ENCODE measurements around the gene ETFA. TPM values are rescaled to one million over a fixed set of nuclear protein-coding genes. Genes with fewer than 3 reads are reported as not detected.
"Not testable (repeated sequence)": the region's sequence is repeated elsewhere in the genome, so short reads cannot be mapped to it uniquely, and the experiment has no call there.

Gene ETFA
- total RNA-seq, 2 donors from 2014 or later, result 265 to 268 TPM

GRCh38 chr15:76330080-76330680 is 18.9 kb upstream of the ETFA start:
- ATAC-seq, result peak; percentile 83 to 86
- peak; percentile 60 for DNase-seq
- intact Hi-C loops (cut with DNase I), result loop anchor here in 1 of 2 donors (5.0 kb wide), 2 partner anchors 93 to 133 kb away; no protein-coding TSS in a partner anchor

DNA sequence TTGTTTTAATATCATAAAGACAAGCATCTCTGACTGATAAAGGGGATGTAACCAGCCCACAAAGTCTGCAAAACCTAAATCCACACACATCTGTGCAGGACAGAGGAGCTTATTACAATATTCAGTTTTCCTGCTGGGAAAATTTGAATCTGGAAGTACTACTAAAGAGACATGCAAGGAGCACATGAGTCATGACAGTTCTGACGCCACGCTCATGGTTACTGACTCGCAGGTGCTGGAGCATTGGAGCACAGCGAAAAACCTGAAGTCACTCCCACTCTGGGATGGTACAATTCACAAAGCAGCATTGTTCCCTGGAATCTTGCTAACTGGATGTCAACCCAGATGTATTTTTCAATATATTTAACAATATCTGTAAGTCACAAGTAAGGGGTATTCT is 17.7 kb upstream of the ETFA start:
- intact Hi-C loops (cut with DNase I), result no loop called here
- DNase-seq (no peak), ATAC-seq (no peak)

DNA sequence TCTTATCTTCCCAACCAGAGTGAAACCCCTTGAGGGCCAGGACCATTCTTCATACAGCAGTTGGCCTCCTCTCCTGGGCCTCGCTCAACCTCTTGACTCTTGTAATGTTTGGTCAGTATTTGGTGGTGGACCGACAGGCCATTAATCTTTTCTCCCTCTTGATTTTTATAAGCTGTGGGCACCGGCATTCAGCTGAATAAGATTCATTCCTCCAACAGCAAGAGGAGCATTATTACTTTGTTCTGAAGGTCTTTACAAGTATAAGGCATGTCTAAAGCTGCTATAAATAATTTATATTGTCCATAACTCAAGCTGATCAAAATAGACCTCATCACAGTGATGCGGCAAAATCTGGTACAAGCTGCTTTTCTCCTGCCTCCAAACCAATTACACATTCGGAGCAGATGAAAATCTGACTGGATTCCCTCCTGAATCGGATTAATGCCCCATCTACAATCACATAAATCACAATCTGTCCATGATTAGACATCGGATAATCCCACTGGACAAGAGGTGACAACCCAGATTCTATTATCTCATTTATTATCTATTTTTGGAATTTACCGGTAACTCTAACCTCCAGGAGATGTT is 16.9 kb upstream of the ETFA start:
- intact Hi-C loops (cut with DNase I), result no loop called here
- ATAC-seq (no peak), DNase-seq (no peak)

GRCh38 chr15:76327191-76328105 is 16.2 kb upstream of the ETFA start:
- ATAC-seq (peak in 1 of 2 donors; percentile 77), DNase-seq (no peak)
- intact Hi-C loops (cut with DNase I), result no loop called here

DNA sequence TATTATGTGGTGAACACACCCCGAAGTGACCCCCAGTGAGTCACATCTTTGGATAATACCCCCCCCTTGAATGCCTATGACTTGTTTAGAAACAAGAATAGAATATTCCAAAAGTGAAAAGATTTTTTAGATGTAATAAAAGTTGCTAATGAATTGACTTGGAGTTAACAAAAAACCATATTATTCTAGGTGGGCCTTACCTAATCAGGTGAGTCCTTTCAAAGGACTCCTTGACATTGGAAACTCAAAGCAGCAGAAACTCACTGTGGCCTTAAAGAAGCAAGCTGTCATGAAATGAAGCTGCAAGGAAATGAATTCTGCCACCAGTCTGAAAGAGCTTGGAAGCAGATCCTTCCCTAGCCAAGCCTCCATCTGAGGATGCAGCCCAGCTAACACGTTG is 14.4 kb upstream of the ETFA start:
- ATAC-seq (no peak), DNase-seq (no peak)
- intact Hi-C loops (cut with DNase I), result no loop called here

DNA sequence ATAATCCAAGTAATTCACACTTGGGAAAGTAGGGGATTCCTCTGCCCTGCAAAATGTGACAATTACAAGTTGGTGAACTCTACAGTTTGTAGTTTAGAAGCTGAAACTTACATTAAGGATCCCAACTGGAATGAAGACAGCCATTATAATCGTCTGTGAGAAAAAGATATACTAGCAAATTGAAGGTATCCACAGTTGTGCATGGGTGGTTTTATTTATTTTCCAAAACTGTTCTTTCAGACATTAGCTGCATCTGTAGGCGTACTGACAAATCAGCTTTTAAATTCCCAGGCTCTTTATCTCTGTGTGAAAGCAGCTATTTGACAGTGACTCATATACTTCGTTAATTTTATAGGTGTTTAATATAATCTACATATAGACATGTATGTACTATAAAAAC is 12.8 kb upstream of the ETFA start:
- no peak for DNase-seq
- intact Hi-C loops (cut with DNase I), result no loop called here
- no peak for ATAC-seq

DNA sequence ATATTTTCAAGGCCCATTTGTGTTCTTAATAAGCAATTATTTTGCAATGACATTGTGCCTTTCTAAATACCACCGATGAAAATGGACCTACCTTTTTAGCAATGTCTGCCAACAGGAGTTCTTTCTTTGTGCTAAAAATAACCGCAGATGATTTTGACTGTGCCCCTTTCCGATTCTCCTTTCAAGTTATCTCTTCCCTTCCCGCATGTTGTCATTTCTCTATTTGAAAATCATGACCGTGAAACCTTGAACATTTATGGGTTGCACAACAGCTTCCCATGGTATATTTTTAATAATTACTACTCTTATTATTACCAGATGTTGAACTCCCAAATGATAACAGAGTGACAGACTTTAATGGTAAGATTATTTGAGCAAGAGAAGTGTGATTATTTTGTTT is 10.3 kb upstream of the ETFA start:
- no peak for ATAC-seq
- no peak for DNase-seq
- intact Hi-C loops (cut with DNase I), result no loop called here

DNA sequence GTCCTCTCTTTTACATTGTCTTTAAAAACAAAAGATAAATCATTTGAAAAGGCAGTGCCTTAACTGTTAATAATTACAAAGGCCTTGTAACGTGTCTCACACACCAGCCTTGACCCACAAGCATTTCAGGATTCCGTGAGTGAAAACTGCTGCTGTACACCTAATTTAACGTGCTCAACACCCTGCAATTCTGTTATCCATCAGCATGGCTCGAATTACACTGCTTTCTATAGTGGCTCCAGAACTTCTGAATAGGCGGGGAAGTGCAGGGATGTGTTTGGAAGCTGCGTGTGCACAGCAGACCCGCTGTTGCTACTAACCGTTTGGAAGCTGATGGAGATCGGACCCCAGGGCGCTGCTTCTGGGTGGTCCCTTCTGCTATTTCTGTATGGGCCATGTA is 9.9 kb upstream of the ETFA start:
- ATAC-seq, result no peak
- intact Hi-C loops (cut with DNase I), result no loop called here
- DNase-seq, result no peak

GRCh38 chr15:76320012-76320411 is 8.7 kb upstream of the ETFA start:
- intact Hi-C loops (cut with DNase I), result no loop called here
- ATAC-seq (no peak), DNase-seq (no peak)

DNA sequence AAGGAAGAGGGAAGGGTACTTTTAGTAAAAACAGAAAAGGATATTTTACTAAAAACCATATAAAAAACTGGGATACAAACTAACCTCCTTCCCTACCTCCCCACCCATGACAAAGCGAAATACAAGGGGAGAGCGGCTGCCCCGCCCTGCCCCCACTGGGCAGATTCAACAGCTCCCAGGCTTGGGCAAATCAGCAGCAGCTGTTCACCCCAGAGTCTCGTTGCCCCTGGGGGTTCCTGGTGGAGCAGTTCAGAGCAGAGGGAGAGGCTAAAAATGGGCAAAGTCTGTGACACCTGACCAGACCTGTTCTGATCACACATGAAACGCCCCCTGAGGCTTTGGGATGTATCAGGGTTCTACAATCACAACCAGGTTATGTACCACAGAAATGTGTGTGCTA is 2.5 kb upstream of the ETFA start:
- intact Hi-C loops (cut with DNase I), result no loop called here
- DNase-seq, result no peak
- ATAC-seq, result no peak

GRCh38 chr15:76313175-76313567 is 1.9 kb upstream of the ETFA start:
- intact Hi-C loops (cut with DNase I); ATAC-seq; DNase-seq: not testable (repeated sequence)

- DNase-seq (no peak), ATAC-seq (no peak)
- intact Hi-C loops (cut with DNase I), result no loop called here
Measured at GRCh38 chr15:76312540-76313174, 1.4 kb upstream of the ETFA start.

GRCh38 chr15:76310475-76311099 is 682 bp downstream of the ETFA start:
- intact Hi-C loops (cut with DNase I), result no loop called here
- peak; percentile 17 to 50 for ATAC-seq
- no peak for DNase-seq

GRCh38 chr15:76309601-76310330 is 1.5 kb downstream of the ETFA start:
- intact Hi-C loops (cut with DNase I), result no loop called here
- ATAC-seq (no peak), DNase-seq (no peak)

DNA sequence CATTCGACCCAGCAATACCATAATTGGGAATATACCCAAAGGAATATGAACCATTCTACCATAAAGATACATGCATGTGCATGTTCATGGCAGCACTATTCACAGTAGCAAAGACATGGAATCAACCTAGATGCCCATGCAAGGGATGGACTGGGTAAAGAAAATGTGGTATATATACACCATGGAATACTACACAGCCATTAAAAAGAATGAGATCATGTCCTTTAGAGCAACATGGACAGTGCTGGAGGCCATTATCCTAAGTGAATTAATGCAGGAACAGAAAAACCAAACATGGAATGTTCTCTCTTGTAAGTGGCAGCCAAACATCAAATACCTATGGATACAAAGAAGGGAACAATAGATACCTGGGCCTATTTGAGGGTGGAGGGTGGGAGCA is 7.4 kb downstream of the ETFA start:
- intact Hi-C loops (cut with DNase I), result no loop called here
- no peak for DNase-seq
- ATAC-seq, result no peak

GRCh38 chr15:76299786-76300185 is 11.5 kb downstream of the ETFA start:
- no peak for ATAC-seq
- DNase-seq, result no peak
- intact Hi-C loops (cut with DNase I), result no loop called here

DNA sequence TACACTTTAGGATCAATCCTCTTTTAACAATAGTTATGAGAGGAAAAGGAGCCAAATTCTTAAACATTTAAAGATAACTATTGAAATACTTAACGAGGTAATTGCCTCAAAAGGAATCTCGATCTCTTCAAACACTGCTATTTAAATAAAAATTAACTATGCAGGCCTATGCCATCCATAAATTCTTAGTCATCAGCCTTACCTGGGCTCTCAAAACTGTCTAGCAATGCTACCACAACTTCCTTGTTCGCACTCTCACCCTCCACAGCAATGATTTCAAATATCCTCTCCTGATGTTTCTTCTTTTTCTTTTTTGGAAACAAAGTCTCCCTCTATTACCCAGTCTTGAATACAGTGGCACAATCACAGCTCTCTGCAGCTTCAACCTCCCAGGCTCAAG is 12.3 kb downstream of the ETFA start:
- intact Hi-C loops (cut with DNase I), result no loop called here
- ATAC-seq (no peak), DNase-seq (no peak)

GRCh38 chr15:76297951-76298350 is 13.3 kb downstream of the ETFA start:
- ATAC-seq; intact Hi-C loops (cut with DNase I); DNase-seq: not testable (repeated sequence)

GRCh38 chr15:76296849-76297248 is 14.4 kb downstream of the ETFA start:
- intact Hi-C loops (cut with DNase I), result no loop called here

More at GRCh38 chr15:76296849-76297248, 14.4 kb downstream of the ETFA start:
- ATAC-seq (no peak), DNase-seq (no peak)

Data from left cardiac atrium (tissue), 4 donors.